A549 (cell line): ENCODE data around the gene DOK7.

ENCODE experiments used
- CHD2 ChIP-seq: fragments of 150-350 bp; IDR thresholded peaks from 2 replicates; pipeline ENCODE4 v1.6.1; 2014; ENCODE audit warnings: low read length; ENCODE audit not compliant: partially characterized antibody
- EHMT2 ChIP-seq: fragments of 200-600 bp; sonication (generic); IDR thresholded peaks from 2 replicates; pipeline ENCODE4 v1.6.1; 2016; ENCODE audit warnings: antibody characterized with exemption, low read depth, mild to moderate bottlenecking, moderate library complexity
- EP300 ChIP-seq, 2 experiments: fragments of >200 bp; sonication (Bioruptor Twin); formaldehyde crosslinking; IDR thresholded peaks; 2 replicates in 1 of 2; 3 replicates in 1 of 2; pipeline ENCODE4 v1.6.1; 2016 to 2017
- HOXB5 ChIP-seq: fragments of 250-450 bp; sonication (Bioruptor Pico); IDR thresholded peaks from 2 replicates; pipeline ENCODE4 v1.5.0; 2020; ENCODE audit warnings: mild to moderate bottlenecking, moderate library complexity
- KDM1A ChIP-seq: fragments of 200-600 bp; sonication (generic); IDR thresholded peaks from 2 replicates; pipeline ENCODE4 v1.6.1; 2016; ENCODE audit warnings: low read depth, mild to moderate bottlenecking
- NFE2L2 ChIP-seq: fragments of 150-350 bp; conservative IDR thresholded peaks from 2 replicates; pipeline ENCODE4 v1.6.1; 2014; ENCODE audit warnings: low read length
- PHF8 ChIP-seq: fragments of 200-600 bp; sonication (generic); IDR thresholded peaks from 2 replicates; pipeline ENCODE4 v1.6.1; 2016; ENCODE audit warnings: low read depth, mild to moderate bottlenecking, antibody characterized with exemption, moderate library complexity, borderline replicate concordance
- POLR2A ChIP-seq: IDR thresholded peaks from 2 replicates; pipeline ENCODE4 v1.6.1; 2012; ENCODE audit warnings: mild to moderate bottlenecking, low read length
- SMC3 ChIP-seq: fragments of >200 bp; sonication (Bioruptor Twin); formaldehyde crosslinking; IDR thresholded peaks from 3 replicates; pipeline ENCODE4 v1.6.1; 2018; ENCODE audit warnings: inconsistent platforms
- TF ChIP-seq, protein P1 (sequence below): fragments of >200 bp; sonication (Bioruptor Twin); formaldehyde crosslinking; IDR thresholded peaks from 3 replicates; pipeline ENCODE4 v1.5.1; 2016
- TF ChIP-seq, protein P2 (sequence below): IDR thresholded peaks from 2 replicates; pipeline ENCODE4 v1.6.1; 2012
- TF ChIP-seq, protein P3 (sequence below): IDR thresholded peaks from 2 replicates; pipeline ENCODE4 v1.6.1; 2012; ENCODE audit warnings: low read depth, borderline replicate concordance

DNA sequence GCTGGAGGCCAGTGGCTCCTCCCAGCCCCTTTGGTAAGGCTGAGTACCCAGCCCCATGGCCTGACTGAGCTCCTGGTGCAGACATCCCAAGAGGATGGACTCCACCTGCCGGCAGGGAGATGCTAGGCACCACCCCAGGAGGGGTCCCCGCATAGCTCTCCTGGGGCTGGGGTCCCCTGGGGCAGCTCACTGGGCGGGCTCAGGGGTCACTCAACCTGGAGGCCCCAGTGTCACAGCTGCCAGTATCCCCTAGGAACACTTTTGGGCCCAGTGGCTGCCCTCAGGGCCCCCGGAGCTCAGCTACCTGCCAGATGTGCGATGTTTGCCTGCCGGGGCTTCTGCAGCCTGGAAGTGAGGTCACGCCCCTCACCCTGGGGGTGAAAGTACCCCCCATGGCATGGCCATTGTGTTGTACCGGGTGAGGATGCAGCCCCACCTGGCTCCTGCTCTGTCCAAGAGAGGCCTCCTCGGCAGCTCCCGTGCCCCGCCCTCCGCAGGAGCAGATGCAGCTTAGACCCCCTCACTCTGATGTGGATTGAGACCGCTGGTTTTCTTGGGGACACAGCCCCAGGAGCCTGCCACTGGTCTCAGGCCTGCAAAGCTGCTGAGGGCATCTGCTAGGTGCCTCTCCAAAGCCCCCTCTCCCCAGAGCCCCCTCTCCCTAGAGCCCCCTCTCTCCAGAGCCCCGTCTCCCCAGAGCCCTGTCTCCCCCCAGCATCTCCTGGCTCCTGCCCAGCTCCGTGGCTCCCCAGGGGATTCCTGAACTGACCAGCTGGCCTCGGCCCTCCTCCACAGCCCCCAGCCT lies 28.0 kb upstream of the DOK7 start:
- TF ChIP-seq, protein P1, sequence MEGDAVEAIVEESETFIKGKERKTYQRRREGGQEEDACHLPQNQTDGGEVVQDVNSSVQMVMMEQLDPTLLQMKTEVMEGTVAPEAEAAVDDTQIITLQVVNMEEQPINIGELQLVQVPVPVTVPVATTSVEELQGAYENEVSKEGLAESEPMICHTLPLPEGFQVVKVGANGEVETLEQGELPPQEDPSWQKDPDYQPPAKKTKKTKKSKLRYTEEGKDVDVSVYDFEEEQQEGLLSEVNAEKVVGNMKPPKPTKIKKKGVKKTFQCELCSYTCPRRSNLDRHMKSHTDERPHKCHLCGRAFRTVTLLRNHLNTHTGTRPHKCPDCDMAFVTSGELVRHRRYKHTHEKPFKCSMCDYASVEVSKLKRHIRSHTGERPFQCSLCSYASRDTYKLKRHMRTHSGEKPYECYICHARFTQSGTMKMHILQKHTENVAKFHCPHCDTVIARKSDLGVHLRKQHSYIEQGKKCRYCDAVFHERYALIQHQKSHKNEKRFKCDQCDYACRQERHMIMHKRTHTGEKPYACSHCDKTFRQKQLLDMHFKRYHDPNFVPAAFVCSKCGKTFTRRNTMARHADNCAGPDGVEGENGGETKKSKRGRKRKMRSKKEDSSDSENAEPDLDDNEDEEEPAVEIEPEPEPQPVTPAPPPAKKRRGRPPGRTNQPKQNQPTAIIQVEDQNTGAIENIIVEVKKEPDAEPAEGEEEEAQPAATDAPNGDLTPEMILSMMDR = no peak
- TF ChIP-seq SMC3 = no peak
- no peak for TF ChIP-seq POLR2A
- no peak for TF ChIP-seq NFE2L2
- no peak for TF ChIP-seq PHF8
- TF ChIP-seq, protein P2, sequence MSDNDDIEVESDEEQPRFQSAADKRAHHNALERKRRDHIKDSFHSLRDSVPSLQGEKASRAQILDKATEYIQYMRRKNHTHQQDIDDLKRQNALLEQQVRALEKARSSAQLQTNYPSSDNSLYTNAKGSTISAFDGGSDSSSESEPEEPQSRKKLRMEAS = no peak
- no peak for TF ChIP-seq KDM1A
- no peak for TF ChIP-seq EHMT2
- TF ChIP-seq EP300 (IDR thresholded peaks at IDR 0.05) = no peak
- TF ChIP-seq, protein P3, sequence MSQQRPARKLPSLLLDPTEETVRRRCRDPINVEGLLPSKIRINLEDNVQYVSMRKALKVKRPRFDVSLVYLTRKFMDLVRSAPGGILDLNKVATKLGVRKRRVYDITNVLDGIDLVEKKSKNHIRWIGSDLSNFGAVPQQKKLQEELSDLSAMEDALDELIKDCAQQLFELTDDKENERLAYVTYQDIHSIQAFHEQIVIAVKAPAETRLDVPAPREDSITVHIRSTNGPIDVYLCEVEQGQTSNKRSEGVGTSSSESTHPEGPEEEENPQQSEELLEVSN = no peak
- no peak for TF ChIP-seq HOXB5 (CRISPR knock-in tag)
- no peak for TF ChIP-seq CHD2
